Measurements from ENCODE around the gene RAB25.
A peak's percentile ranks its signal among the peaks of the same experiment; 100 is the strongest.

The RAB25 gene

GRCh38 chr1:156080863-156081179 lies 19.9 kb downstream of the RAB25 start:
- DNase-seq = no peak

- peak; percentile 27 for DNase-seq
These were observed 20.4 kb downstream of the RAB25 start for GRCh38 chr1:156081180-156081916.

GRCh38 chr1:156081917-156082308 lies 21.0 kb downstream of the RAB25 start:
- DNase-seq = peak; percentile 30

GRCh38 chr1:156082309-156083091 lies 21.5 kb downstream of the RAB25 start, which contains the start of gene MEX3A:
TSS of gene MEX3A (minus strand) at chr1:156082465. CDS start at chr1:156081998, 467 bp downstream.
- peak; percentile 85 for DNase-seq

- no peak for DNase-seq
These were observed 23.1 kb downstream of the RAB25 start for GRCh38 chr1:156083800-156084790.

GRCh38 chr1:156086256-156086662 lies 25.3 kb downstream of the RAB25 start:
- DNase-seq = no peak

- DNase-seq = peak; percentile 92
These were observed 28.7 kb downstream of the RAB25 start for GRCh38 chr1:156089704-156090103.

- DNase-seq = peak; percentile 69
These were observed 29.3 kb downstream of the RAB25 start for GRCh38 chr1:156090138-156090839.

GRCh38 chr1:156090840-156091188 lies 29.9 kb downstream of the RAB25 start:
- DNase-seq = peak; percentile 91

GRCh38 chr1:156091610-156092009 lies 30.6 kb downstream of the RAB25 start:
- no peak for DNase-seq

- no peak for DNase-seq
These were observed 35.0 kb downstream of the RAB25 start for GRCh38 chr1:156095906-156096508.

GRCh38 chr1:156096640-156097391 lies 35.9 kb downstream of the RAB25 start:
- DNase-seq = peak; percentile 33

GRCh38 chr1:156097499-156098178 lies 36.7 kb downstream of the RAB25 start:
- no peak for DNase-seq

GRCh38 chr1:156098784-156099183 lies 37.8 kb downstream of the RAB25 start:
- no peak for DNase-seq

- no peak for DNase-seq
These were observed 38.3 kb downstream of the RAB25 start for GRCh38 chr1:156099282-156099681.

- peak; percentile 52 for DNase-seq
These were observed 39.4 kb downstream of the RAB25 start for GRCh38 chr1:156100205-156100995.

- DNase-seq = no peak
These were observed 40.9 kb downstream of the RAB25 start for GRCh38 chr1:156101880-156102279.

- DNase-seq = no peak
These were observed 41.9 kb downstream of the RAB25 start for GRCh38 chr1:156102633-156103511.

GRCh38 chr1:156103521-156103947 lies 42.6 kb downstream of the RAB25 start:
- DNase-seq = peak; percentile 33
